Hepatocyte (in vitro differentiated cells): ENCODE results near the gene OR11G2. TPM values are rescaled to one million over a fixed set of nuclear protein-coding genes. Genes with fewer than 3 reads are reported as not detected.
A peak's percentile ranks its signal among the peaks of the same experiment; 100 is the strongest.

Experiments
- DNase-seq: peaks from one replicate; pipeline ENCODE4 v3.0.0-alpha.2; 2016; ENCODE audit warnings: low spot score
- H2AFZ ChIP-seq: fragments of 200-600 bp; sonication (generic); 2 replicates; pipeline ENCODE4 v1.6.0; 2016; ENCODE audit warnings: antibody characterized with exemption, mild to moderate bottlenecking
- H3K27ac ChIP-seq: fragments of 200-600 bp; sonication (generic); 2 replicates; pipeline ENCODE4 v1.5.1; 2016; ENCODE audit warnings: mild to moderate bottlenecking
- H3K27me3 ChIP-seq: fragments of 200-600 bp; sonication (generic); 2 replicates; pipeline ENCODE4 v1.6.1; 2016
- H3K36me3 ChIP-seq: fragments of 200-600 bp; sonication (generic); replicated peaks from 2 replicates; pipeline ENCODE4 v1.5.1; 2016; ENCODE audit warnings: low read depth; ENCODE audit not compliant: insufficient read depth
- H3K4me1 ChIP-seq: fragments of 200-600 bp; sonication (generic); 2 replicates; pipeline ENCODE4 v1.5.1; 2016; ENCODE audit warnings: mild to moderate bottlenecking, moderate library complexity; ENCODE audit not compliant: insufficient read depth
- H3K4me2 ChIP-seq: fragments of 200-600 bp; sonication (generic); 2 replicates; pipeline ENCODE4 v1.6.0; 2016
- H3K4me3 ChIP-seq: fragments of 200-600 bp; sonication (generic); 2 replicates; pipeline ENCODE4 v1.5.1; 2016; ENCODE audit warnings: mild to moderate bottlenecking
- H3K79me2 ChIP-seq: fragments of 200-600 bp; sonication (generic); 2 replicates; pipeline ENCODE4 v1.6.0; 2017; ENCODE audit warnings: mild to moderate bottlenecking
- H3K9me2 ChIP-seq: fragments of 200-600 bp; sonication (generic); replicated peaks from 2 replicates; pipeline ENCODE4 v1.6.0; 2017; ENCODE audit warnings: mild to moderate bottlenecking; ENCODE audit not compliant: insufficient read depth
- H3K9me3 ChIP-seq: fragments of 200-600 bp; sonication (generic); 2 replicates; pipeline ENCODE4 v1.5.1; 2016; ENCODE audit warnings: low read depth, mild to moderate bottlenecking
- H4K20me1 ChIP-seq: fragments of 200-600 bp; sonication (generic); 2 replicates; pipeline ENCODE4 v1.6.0; 2016; ENCODE audit warnings: mild to moderate bottlenecking; ENCODE audit not compliant: insufficient read depth, poor library complexity, severe bottlenecking
- CTCF ChIP-seq: fragments of 200-600 bp; sonication (generic); IDR thresholded peaks from 2 replicates; pipeline ENCODE4 v1.5.1; 2016; ENCODE audit warnings: antibody characterized with exemption, mild to moderate bottlenecking; ENCODE audit not compliant: poor library complexity
- EZH2 ChIP-seq: fragments of 200-600 bp; sonication (generic); IDR thresholded peaks from 2 replicates; pipeline ENCODE4 v1.6.1; 2016; ENCODE audit warnings: antibody characterized with exemption, mild to moderate bottlenecking, borderline replicate concordance
- EZH2phosphoT487 ChIP-seq: fragments of 200-600 bp; sonication (generic); IDR thresholded peaks from one replicate; pipeline ENCODE4 v1.6.1; 2018; ENCODE audit warnings: antibody characterized with exemption, mild to moderate bottlenecking, low read depth, moderate library complexity; ENCODE audit not compliant: unreplicated experiment, severe bottlenecking
- WGBS: methylation state at CpG from one replicate; pipeline ENCODE4 v1.1.6; 2016; ENCODE audit warnings: low lambda C conversion rate; ENCODE audit errors: missing lambda C conversion rate; 5-methylcytosine and 5-hydroxymethylcytosine counted together
- polyA plus RNA-seq: library from polyadenylated mRNA; unstranded; fragments of >200 nt; fragmentation: Nextera tagmentation; extraction: Ambion mirVana; gene quantifications from 2 replicates; pipeline ENCODE4 v1.2.1, GENCODE V29; 2016
- small RNA-seq: library from RNA; depleted of rRNA; stranded (forward); fragments of <200 nt; gene quantifications from one replicate; pipeline ENCODE3, GENCODE V24; 2014
- total RNA-seq: library from RNA; depleted of rRNA; stranded (reverse); fragments of >200 nt; gene quantifications from 2 replicates; pipeline ENCODE4 v1.2.3, GENCODE V29; 2014

Gene OR11G2
- total and polyA plus RNA-seq, 2 experiments from 2014 or later: not detected

- Histone ChIP-seq H3K27me3 (no peaks in the 10 kb centered on the region), H3K4me2 (no peak overlapping the region), H3K9me3 (no peaks in the 10 kb centered on the region), H3K9me2 (no peaks in the 10 kb centered on the region), H3K79me2 (no peaks in the 10 kb centered on the region), H3K4me1 (no peaks in the 10 kb centered on the region), H4K20me1 (no peaks in the 10 kb centered on the region), H3K36me3 (no peaks in the 10 kb centered on the region), H3K4me3 (no peak overlapping the region), H2AFZ (no peak overlapping the region), H3K27ac (no peak overlapping the region)
- TF ChIP-seq CTCF: peak; percentile 3
- TF ChIP-seq EZH2: no peak
- no peak for TF ChIP-seq EZH2phosphoT487
- WGBS: 66% methylated on average over 3 of the region's 3 CpGs
- DNase-seq: no peak
These were observed 57.0 kb downstream of the OR11G2 start for GRCh38 chr14:20247646-20248246.

Small RNAs within 50 kb of the gene (small RNA-seq; reads per million reads assigned to genes)
- gene GTF2IP22: not detected

Other genes starting within 250 kb of the OR11G2 start
- not detected in 2 replicates for gene OR4K15, start 215.3 kb upstream of the OR11G2 start, total RNA-seq
- gene OR4K15, start 215.3 kb upstream of the OR11G2 start, polyA plus RNA-seq: not detected in 2 replicates
- not detected in 2 replicates for gene OR4Q2, start 188.7 kb upstream of the OR11G2 start, total RNA-seq
- not detected in 2 replicates for gene OR4Q2, start 188.7 kb upstream of the OR11G2 start, polyA plus RNA-seq
- gene OR4K14, start 171.6 kb upstream of the OR11G2 start, total RNA-seq: not detected in 2 replicates
- not detected in 2 replicates for gene OR4K14, start 171.6 kb upstream of the OR11G2 start, polyA plus RNA-seq
- not detected in 2 replicates for gene OR4K13, start 154.9 kb upstream of the OR11G2 start, total RNA-seq
- gene OR4K13, start 154.9 kb upstream of the OR11G2 start, polyA plus RNA-seq: not detected in 2 replicates
- gene OR4L1, start 130.9 kb upstream of the OR11G2 start, total RNA-seq: not detected in 2 replicates
- not detected in 2 replicates for gene OR4L1, start 130.9 kb upstream of the OR11G2 start, polyA plus RNA-seq
- gene OR4K17, start 80.2 kb upstream of the OR11G2 start, total RNA-seq: not detected in 2 replicates
- not detected in 2 replicates for gene OR4K17, start 80.2 kb upstream of the OR11G2 start, polyA plus RNA-seq
- not detected in 2 replicates for gene OR4N5, start 52.1 kb upstream of the OR11G2 start, total RNA-seq
- not detected in 2 replicates for gene OR4N5, start 52.1 kb upstream of the OR11G2 start, polyA plus RNA-seq
- gene OR11H6, start 32.8 kb downstream of the OR11G2 start, total RNA-seq: not detected in 2 replicates
- not detected in 2 replicates for gene OR11H6, start 32.8 kb downstream of the OR11G2 start, polyA plus RNA-seq
- not detected in 2 replicates for gene OR11H7, start 38.1 kb downstream of the OR11G2 start, total RNA-seq
- gene OR11H7, start 38.1 kb downstream of the OR11G2 start, polyA plus RNA-seq: not detected in 2 replicates
- not detected in 2 replicates for gene OR11H4, start 48.4 kb downstream of the OR11G2 start, total RNA-seq
- not detected in 2 replicates for gene OR11H4, start 48.4 kb downstream of the OR11G2 start, polyA plus RNA-seq
- gene TTC5, start 115.1 kb downstream of the OR11G2 start, total RNA-seq: 10.8 and 11.2 TPM in 2 replicates
- 13.0 and 17.4 TPM in 2 replicates for gene TTC5, start 115.1 kb downstream of the OR11G2 start, polyA plus RNA-seq
- 84.8 and 88.5 TPM in 2 replicates for gene CCNB1IP1, start 142.4 kb downstream of the OR11G2 start, total RNA-seq
- gene CCNB1IP1, start 142.4 kb downstream of the OR11G2 start, polyA plus RNA-seq: 21.0 and 21.3 TPM in 2 replicates
- gene PARP2, start 152.7 kb downstream of the OR11G2 start, total RNA-seq: 9.8 and 13.9 TPM in 2 replicates
- gene PARP2, start 152.7 kb downstream of the OR11G2 start, polyA plus RNA-seq: 23.4 and 28.5 TPM in 2 replicates
- 24.4 and 29.4 TPM in 2 replicates for gene TEP1, start 222.6 kb downstream of the OR11G2 start, total RNA-seq
- gene TEP1, start 222.6 kb downstream of the OR11G2 start, polyA plus RNA-seq: 10.7 and 12.0 TPM in 2 replicates
- not detected in 2 replicates for gene KLHL33, start 245.3 kb downstream of the OR11G2 start, total RNA-seq
- gene KLHL33, start 245.3 kb downstream of the OR11G2 start, polyA plus RNA-seq: 0.05 and 0.19 TPM in 2 replicates